GM23248 (cell line): ENCODE results near the gene FDXR. TPM values are rescaled to one million over a fixed set of nuclear protein-coding genes. Genes with fewer than 3 reads are reported as not detected.

Experiments
- DNase-seq: peaks from one replicate; pipeline ENCODE4 v3.0.0-alpha.2; 2015
- H2AFZ ChIP-seq: fragments of 200-600 bp; sonication (generic); 2 replicates; pipeline ENCODE4 v1.6.1; 2016; ENCODE audit warnings: antibody characterized with exemption
- H3F3A ChIP-seq: fragments of 200-600 bp; sonication (generic); 2 replicates; pipeline ENCODE4 v1.6.1; 2016; ENCODE audit warnings: mild to moderate bottlenecking, antibody characterized with exemption, mixed run types; ENCODE audit not compliant: insufficient read depth
- H3K27ac ChIP-seq: fragments of 200-600 bp; sonication (generic); 2 replicates; pipeline ENCODE4 v1.5.1; 2016; ENCODE audit warnings: mild to moderate bottlenecking
- H3K27me3 ChIP-seq: fragments of 200-600 bp; sonication (generic); replicated peaks from 2 replicates; pipeline ENCODE4 v1.6.1; 2016; ENCODE audit warnings: mild to moderate bottlenecking; ENCODE audit not compliant: insufficient read depth
- H3K36me3 ChIP-seq: fragments of 200-600 bp; sonication (generic); 2 replicates; pipeline ENCODE4 v1.6.1; 2016; ENCODE audit warnings: low read depth, mild to moderate bottlenecking
- H3K4me1 ChIP-seq: fragments of 200-600 bp; sonication (generic); 2 replicates; pipeline ENCODE4 v1.6.1; 2016; ENCODE audit warnings: mild to moderate bottlenecking; ENCODE audit not compliant: insufficient read depth
- H3K4me2 ChIP-seq: fragments of 200-600 bp; sonication (generic); one replicate; pipeline ENCODE4 v1.6.1; 2016; ENCODE audit warnings: mild to moderate bottlenecking; ENCODE audit not compliant: unreplicated experiment
- H3K4me3 ChIP-seq: fragments of 200-600 bp; sonication (generic); 2 replicates; pipeline ENCODE4 v1.5.1; 2016; ENCODE audit warnings: mild to moderate bottlenecking
- H3K79me2 ChIP-seq: fragments of 200-600 bp; sonication (generic); 2 replicates; pipeline ENCODE4 v1.6.1; 2016; ENCODE audit warnings: mild to moderate bottlenecking; ENCODE audit not compliant: insufficient read depth
- H3K9ac ChIP-seq: fragments of 200-600 bp; sonication (generic); 2 replicates; pipeline ENCODE4 v1.6.1; 2016; ENCODE audit warnings: mild to moderate bottlenecking
- H3K9me2 ChIP-seq: fragments of 200-600 bp; sonication (generic); 2 replicates; pipeline ENCODE4 v1.6.1; 2016; ENCODE audit warnings: mixed run types, mild to moderate bottlenecking, moderate library complexity; ENCODE audit not compliant: insufficient read depth
- H3K9me3 ChIP-seq: fragments of 200-600 bp; sonication (generic); one replicate; pipeline ENCODE4 v1.6.1; 2017; ENCODE audit warnings: low read depth
- H4K20me1 ChIP-seq: fragments of 200-600 bp; sonication (generic); 2 replicates; pipeline ENCODE4 v1.6.0; 2016; ENCODE audit not compliant: insufficient read depth
- EZH2 ChIP-seq: fragments of 200-600 bp; sonication (generic); IDR thresholded peaks from 2 replicates; pipeline ENCODE4 v1.6.1; 2018; ENCODE audit warnings: antibody characterized with exemption, mild to moderate bottlenecking; ENCODE audit not compliant: insufficient read depth, poor library complexity, severe bottlenecking
- EZH2phosphoT487 ChIP-seq: fragments of 200-600 bp; sonication (generic); IDR thresholded peaks from 2 replicates; pipeline ENCODE4 v1.6.1; 2018; ENCODE audit warnings: antibody characterized with exemption, moderate library complexity, mild to moderate bottlenecking, low read depth; ENCODE audit not compliant: insufficient read depth
- WGBS, 2 experiments: methylation state at CpG; one replicate each; pipeline ENCODE4 v1.1.6; 2015 to 2017; ENCODE audit warnings: low lambda C conversion rate in 2 of 2, low coverage in 1 of 2; ENCODE audit errors: missing lambda C conversion rate in 2 of 2; 5-methylcytosine and 5-hydroxymethylcytosine counted together
- in situ Hi-C: fragments of 300-500 bp; cut with MboI; formaldehyde crosslinking; loops from 2 replicates; pipeline ENCODE4 v1.15.0; 2020
- polyA plus RNA-seq: library from polyadenylated mRNA; unstranded; fragments of >200 nt; fragmentation: Nextera tagmentation; extraction: Ambion mirVana; gene quantifications from 2 replicates; pipeline ENCODE4 v1.2.1, GENCODE V29; 2016
- total RNA-seq: library from RNA; depleted of rRNA; stranded (reverse); fragments of >200 nt; shearing (Covaris generic); gene quantifications from 2 replicates; pipeline ENCODE4 v1.2.3, GENCODE V29; 2014

The FDXR gene
- total and polyA plus RNA-seq, 2 experiments from 2014 or later = 15.3 to 19.0 TPM

DNA sequence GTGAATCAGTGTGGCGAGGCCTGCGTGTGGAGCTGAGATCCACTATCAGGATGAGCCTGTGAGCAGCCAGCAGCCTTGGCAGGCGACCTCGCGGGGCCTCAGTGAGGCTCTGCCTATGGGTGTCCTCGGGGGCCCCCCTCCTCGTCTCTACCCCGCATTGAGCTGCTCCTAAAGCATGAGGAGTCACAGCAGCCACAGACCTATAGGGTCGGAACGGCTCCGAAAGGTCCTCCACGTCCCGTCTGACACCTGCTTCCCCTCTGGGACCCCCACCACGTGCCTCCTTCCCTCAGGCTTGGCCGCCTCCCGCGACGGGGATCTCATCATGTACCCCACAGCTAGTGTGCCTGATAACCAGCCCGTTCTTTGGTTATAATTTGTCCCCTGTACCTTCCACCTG lies 41.9 kb downstream of the FDXR start:
- H3K79me2 ChIP-seq = no peaks in the 10 kb centered on the region
- 87 to 93% methylated on average over 18 to 19 of the region's 19 CpGs for WGBS, 2 experiments
- H2AFZ ChIP-seq = no peak overlapping the region
- H4K20me1 ChIP-seq = no peaks in the 10 kb centered on the region
- peaks cover 9% of the 10 kb centered on the region for H3K4me1 ChIP-seq
- H3K36me3 ChIP-seq = no peaks in the 10 kb centered on the region
- no peaks in the 10 kb centered on the region for H3K9me3 ChIP-seq
- H3K4me2 ChIP-seq = no peak overlapping the region
- no peak for TF ChIP-seq EZH2
- no peak for TF ChIP-seq EZH2phosphoT487
- H3K9me2 ChIP-seq = no peaks in the 10 kb centered on the region
- no peak overlapping the region for H3K4me3 ChIP-seq
- no peak overlapping the region for H3K27ac ChIP-seq
- DNase-seq = no peak
- no peak overlapping the region for H3K9ac ChIP-seq
- in situ Hi-C loops = no loop called here
- H3K27me3 ChIP-seq = no peaks in the 10 kb centered on the region
- no peaks in the 10 kb centered on the region for H3F3A ChIP-seq

- Histone ChIP-seq H3K9me2 (no peaks in the 10 kb centered on the region), H4K20me1 (no peaks in the 10 kb centered on the region), H3K27me3 (no peaks in the 10 kb centered on the region), H3K9me3 (no peaks in the 10 kb centered on the region), H3K9ac (no peak overlapping the region), H3K27ac (no peak overlapping the region), H3F3A (no peaks in the 10 kb centered on the region), H3K36me3 (no peaks in the 10 kb centered on the region), H3K4me3 (no peak overlapping the region), H2AFZ (no peak overlapping the region), H3K4me2 (no peak overlapping the region), H3K79me2 (no peaks in the 10 kb centered on the region), H3K4me1 (no peaks in the 10 kb centered on the region)
- no peak for TF ChIP-seq EZH2phosphoT487
- TF ChIP-seq EZH2 = no peak
- in situ Hi-C loops = no loop called here
- WGBS, 2 experiments = 96 to 98% methylated on average over 11 of the region's 11 CpGs
- DNase-seq = no peak
Measured at GRCh38 chr17:74827800-74828199, 45.0 kb downstream of the FDXR start.

DNA sequence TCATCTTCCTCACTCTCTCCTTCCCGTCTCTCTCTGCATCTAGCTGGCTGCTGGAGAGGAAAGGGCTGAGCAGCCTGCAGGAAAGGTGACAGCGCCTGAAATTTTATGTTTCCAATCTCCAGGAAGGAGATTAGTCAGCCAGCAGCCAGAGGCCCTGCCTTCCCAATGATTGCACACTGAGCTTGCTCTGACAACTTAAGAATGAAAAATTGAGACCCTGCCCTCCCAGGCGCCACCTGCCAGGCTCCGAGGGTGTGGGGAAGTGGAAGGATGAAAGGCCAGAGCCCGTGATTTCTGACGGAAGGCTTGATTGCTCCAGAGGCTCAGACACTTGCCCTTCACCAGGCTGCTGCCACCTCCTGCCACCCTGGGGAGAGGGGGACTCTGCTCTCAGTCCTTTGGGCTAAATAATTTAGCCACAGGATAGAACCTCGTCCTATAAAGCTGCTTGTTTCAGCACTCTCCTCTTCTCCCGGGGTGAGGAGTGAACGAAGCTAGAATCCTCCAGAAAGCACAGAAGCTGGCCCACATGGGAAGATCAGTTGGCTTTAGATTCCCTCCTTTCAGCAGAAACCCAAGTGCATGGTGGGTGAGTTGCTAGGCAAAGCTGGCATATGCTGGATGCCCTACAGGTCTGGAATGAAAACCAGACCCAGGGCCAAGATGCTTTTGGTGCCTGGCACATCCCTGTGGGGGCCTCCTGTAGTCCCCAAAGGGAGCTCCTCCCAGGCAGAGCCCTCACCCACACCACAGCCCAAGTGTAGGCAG lies 46.7 kb downstream of the FDXR start:
- H3K9ac ChIP-seq = no peak overlapping the region
- H3F3A ChIP-seq = no peaks in the 10 kb centered on the region
- H3K27ac ChIP-seq = no peak overlapping the region
- H2AFZ ChIP-seq = no peak overlapping the region
- WGBS, 2 experiments = 94% methylated on average over 9 of the region's 9 CpGs
- H4K20me1 ChIP-seq = no peaks in the 10 kb centered on the region
- no peaks in the 10 kb centered on the region for H3K36me3 ChIP-seq
- DNase-seq = no peak
- no peaks in the 10 kb centered on the region for H3K9me2 ChIP-seq
- no peaks in the 10 kb centered on the region for H3K79me2 ChIP-seq
- no peaks in the 10 kb centered on the region for H3K27me3 ChIP-seq
- H3K4me2 ChIP-seq = no peak overlapping the region
- in situ Hi-C loops = no loop called here
- no peak for TF ChIP-seq EZH2
- no peak for TF ChIP-seq EZH2phosphoT487
- no peaks in the 10 kb centered on the region for H3K4me1 ChIP-seq
- H3K4me3 ChIP-seq = no peak overlapping the region
- no peaks in the 10 kb centered on the region for H3K9me3 ChIP-seq

- H3K4me1 ChIP-seq = no peaks in the 10 kb centered on the region
- no peaks in the 10 kb centered on the region for H3K27me3 ChIP-seq
- TF ChIP-seq EZH2phosphoT487 (no peak), EZH2 (no peak)
- H3K36me3 ChIP-seq = no peaks in the 10 kb centered on the region
- H3K79me2 ChIP-seq = no peaks in the 10 kb centered on the region
- no peaks in the 10 kb centered on the region for H3K9me3 ChIP-seq
- H3F3A ChIP-seq = no peaks in the 10 kb centered on the region
- no peak overlapping the region for H3K4me2 ChIP-seq
- H2AFZ ChIP-seq = no peak overlapping the region
- H3K27ac ChIP-seq = no peak overlapping the region
- in situ Hi-C loops = no loop called here
- no peaks in the 10 kb centered on the region for H4K20me1 ChIP-seq
- no peak overlapping the region for H3K9ac ChIP-seq
- DNase-seq = no peak
- H3K4me3 ChIP-seq = no peak overlapping the region
- 91 to 92% methylated on average over 11 of the region's 11 CpGs for WGBS, 2 experiments
- no peaks in the 10 kb centered on the region for H3K9me2 ChIP-seq
Measured at GRCh38 chr17:74824961-74825627, 47.7 kb downstream of the FDXR start.
